ENCODE measurements around the gene NTN3. TPM values are rescaled to one million over a fixed set of nuclear protein-coding genes. Genes with fewer than 3 reads are reported as not detected.

NTN3 gene
- total RNA-seq, 1 donor from 2014 or later = 5.4 TPM

DNA sequence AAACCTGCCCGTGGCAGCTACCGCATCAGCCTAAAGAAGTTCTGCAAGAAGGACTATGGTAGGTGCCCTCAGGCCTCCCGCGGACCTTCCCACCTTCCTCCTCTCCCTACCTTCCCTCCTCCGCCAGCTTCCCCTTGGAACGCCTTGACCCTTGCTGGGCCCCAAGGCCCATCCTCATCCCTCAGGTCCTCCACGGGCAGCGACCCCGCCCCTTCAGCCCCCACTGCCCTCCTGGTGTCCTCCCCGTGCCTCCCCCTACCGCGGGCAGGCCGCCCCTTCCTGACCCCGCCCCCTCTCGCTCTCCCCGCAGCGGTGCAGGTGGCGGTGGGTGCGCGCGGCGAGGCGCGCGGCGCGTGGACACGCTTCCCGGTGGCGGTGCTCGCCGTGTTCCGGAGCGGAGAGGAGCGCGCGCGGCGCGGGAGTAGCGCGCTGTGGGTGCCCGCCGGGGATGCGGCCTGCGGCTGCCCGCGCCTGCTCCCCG is 2.4 kb downstream of the NTN3 start:
- Mint-ChIP-seq H3K36me3 (ENCODE audit: unreplicated experiment) (no peaks in the 10 kb centered on the region), H3K4me3 (ENCODE audit: unreplicated experiment) (peak overlapping the region; percentile 67), H3K27ac (ENCODE audit: unreplicated experiment) (no peak overlapping the region), H3K4me1 (ENCODE audit: low read depth, unreplicated experiment) (peaks cover 19% of the 10 kb centered on the region), H3K9me3 (ENCODE audit: unreplicated experiment) (peaks cover 10% of the 10 kb centered on the region), H3K27me3 (ENCODE audit: unreplicated experiment) (peaks cover 18% of the 10 kb centered on the region)
- no peak for DNase-seq
- TF ChIP-seq, protein P1, sequence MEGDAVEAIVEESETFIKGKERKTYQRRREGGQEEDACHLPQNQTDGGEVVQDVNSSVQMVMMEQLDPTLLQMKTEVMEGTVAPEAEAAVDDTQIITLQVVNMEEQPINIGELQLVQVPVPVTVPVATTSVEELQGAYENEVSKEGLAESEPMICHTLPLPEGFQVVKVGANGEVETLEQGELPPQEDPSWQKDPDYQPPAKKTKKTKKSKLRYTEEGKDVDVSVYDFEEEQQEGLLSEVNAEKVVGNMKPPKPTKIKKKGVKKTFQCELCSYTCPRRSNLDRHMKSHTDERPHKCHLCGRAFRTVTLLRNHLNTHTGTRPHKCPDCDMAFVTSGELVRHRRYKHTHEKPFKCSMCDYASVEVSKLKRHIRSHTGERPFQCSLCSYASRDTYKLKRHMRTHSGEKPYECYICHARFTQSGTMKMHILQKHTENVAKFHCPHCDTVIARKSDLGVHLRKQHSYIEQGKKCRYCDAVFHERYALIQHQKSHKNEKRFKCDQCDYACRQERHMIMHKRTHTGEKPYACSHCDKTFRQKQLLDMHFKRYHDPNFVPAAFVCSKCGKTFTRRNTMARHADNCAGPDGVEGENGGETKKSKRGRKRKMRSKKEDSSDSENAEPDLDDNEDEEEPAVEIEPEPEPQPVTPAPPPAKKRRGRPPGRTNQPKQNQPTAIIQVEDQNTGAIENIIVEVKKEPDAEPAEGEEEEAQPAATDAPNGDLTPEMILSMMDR (IDR thresholded peaks at IDR 0.05; ENCODE audit: partially characterized antibody, unreplicated experiment) = no peak

DNA sequence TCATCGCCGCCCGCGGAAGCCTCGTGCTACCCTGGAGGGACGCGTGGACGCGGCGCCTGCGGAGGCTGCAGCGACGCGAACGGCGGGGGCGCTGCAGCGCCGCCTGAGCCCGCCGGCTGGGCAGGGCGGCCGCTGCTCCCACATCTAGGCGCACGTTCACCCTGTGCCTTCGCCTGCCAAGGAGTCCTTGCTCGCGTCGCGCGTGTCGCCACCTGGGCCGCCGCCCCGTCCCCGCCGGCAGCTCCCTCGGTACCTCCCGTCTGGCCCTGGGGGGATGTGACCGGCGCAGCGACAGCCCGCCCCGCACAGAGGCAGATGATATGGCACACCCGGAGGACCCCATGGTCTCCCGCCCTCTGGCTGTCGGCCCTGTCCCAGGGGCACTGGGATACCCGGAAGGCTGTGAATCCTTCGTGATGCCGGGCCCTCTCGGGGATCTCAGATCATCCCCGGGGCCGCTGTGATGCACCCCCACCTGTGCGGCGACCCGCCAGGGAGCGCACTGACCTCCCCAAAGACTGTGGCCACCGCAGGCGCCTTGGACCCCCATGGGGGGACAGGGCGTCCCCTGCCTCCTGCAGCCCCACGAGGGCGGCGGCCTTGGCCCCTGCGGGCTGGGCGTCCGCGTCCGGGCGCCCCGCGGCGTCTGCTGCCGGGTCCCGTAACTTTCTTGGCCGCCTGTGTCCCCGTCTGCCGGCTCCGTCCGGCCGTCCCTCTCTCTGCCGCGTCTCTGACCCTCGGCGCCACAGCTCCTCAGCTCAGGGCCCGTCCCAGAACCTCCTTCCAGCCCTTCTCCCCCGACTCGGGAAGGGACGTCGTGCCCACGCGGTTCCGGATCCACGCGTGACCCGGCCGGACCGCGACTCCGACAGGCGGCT is 3.1 kb downstream of the NTN3 start:
- H3K9me3 Mint-ChIP-seq (ENCODE audit: unreplicated experiment) = peaks cover 12% of the 10 kb centered on the region

DNA sequence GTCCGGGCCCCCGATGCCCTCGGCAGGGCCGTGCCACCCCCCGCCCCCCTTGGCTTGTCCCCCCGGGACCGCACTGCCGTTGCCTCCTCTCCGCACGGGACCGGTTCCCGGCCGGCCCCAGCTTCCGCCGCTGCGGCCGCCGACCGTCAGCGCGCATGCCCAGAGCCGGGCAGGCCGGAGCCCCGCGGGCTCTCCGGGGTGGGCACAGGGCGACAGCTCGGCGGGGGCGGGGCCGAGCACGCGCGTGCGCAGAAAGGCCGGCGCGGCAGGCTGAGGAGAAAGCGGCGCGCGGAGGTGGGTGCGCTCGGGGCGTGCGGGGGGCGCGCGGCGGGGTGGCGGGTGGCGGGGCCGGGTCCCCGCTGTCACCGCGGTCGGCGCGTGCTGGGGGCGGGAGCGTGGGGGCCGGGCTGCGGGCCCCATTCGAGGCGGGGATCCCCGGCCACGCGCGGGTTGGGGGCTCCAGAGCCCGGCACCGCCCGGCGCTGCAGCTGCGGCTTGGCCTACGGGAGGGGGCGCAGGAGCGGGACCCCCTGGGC is 3.8 kb downstream of the NTN3 start, which contains the start of gene TBC1D24:
TBC1D24 (plus strand) TSS at position 251 of the 536 bp plus-strand sequence. CDS start 21,022 bp downstream, outside the sequence.
- Mint-ChIP-seq H3K4me3 (ENCODE audit: unreplicated experiment) (peak within 1 kb of the TSS; percentile 81), H3K36me3 (ENCODE audit: unreplicated experiment) (no peaks in the 10 kb centered on the region), H3K4me1 (ENCODE audit: low read depth, unreplicated experiment) (peaks cover 14% of the 10 kb centered on the region), H3K9me3 (ENCODE audit: unreplicated experiment) (peaks cover 12% of the 10 kb centered on the region), H3K27me3 (ENCODE audit: unreplicated experiment) (peaks cover 12% of the 10 kb centered on the region), H3K27ac (ENCODE audit: unreplicated experiment) (peak within 1 kb of the TSS; percentile 55)
- DNase-seq = peak; percentile 94
- TF ChIP-seq, protein P1 (IDR thresholded peaks at IDR 0.05; ENCODE audit: partially characterized antibody, unreplicated experiment) = no peak

More for the DNA sequence above, 3.1 kb downstream of the NTN3 start:
- H3K36me3 Mint-ChIP-seq (ENCODE audit: unreplicated experiment) = no peaks in the 10 kb centered on the region
- H3K27me3 Mint-ChIP-seq (ENCODE audit: unreplicated experiment) = peaks cover 15% of the 10 kb centered on the region
- H3K4me3 Mint-ChIP-seq (ENCODE audit: unreplicated experiment) = peak overlapping the region; percentile 71
- H3K27ac Mint-ChIP-seq (ENCODE audit: unreplicated experiment) = no peak overlapping the region
- H3K4me1 Mint-ChIP-seq (ENCODE audit: low read depth, unreplicated experiment) = peaks cover 19% of the 10 kb centered on the region
- peak; percentile 63 for DNase-seq
- TF ChIP-seq, protein P1 (IDR thresholded peaks at IDR 0.05; ENCODE audit: partially characterized antibody, unreplicated experiment) = peak; percentile 3

DNA sequence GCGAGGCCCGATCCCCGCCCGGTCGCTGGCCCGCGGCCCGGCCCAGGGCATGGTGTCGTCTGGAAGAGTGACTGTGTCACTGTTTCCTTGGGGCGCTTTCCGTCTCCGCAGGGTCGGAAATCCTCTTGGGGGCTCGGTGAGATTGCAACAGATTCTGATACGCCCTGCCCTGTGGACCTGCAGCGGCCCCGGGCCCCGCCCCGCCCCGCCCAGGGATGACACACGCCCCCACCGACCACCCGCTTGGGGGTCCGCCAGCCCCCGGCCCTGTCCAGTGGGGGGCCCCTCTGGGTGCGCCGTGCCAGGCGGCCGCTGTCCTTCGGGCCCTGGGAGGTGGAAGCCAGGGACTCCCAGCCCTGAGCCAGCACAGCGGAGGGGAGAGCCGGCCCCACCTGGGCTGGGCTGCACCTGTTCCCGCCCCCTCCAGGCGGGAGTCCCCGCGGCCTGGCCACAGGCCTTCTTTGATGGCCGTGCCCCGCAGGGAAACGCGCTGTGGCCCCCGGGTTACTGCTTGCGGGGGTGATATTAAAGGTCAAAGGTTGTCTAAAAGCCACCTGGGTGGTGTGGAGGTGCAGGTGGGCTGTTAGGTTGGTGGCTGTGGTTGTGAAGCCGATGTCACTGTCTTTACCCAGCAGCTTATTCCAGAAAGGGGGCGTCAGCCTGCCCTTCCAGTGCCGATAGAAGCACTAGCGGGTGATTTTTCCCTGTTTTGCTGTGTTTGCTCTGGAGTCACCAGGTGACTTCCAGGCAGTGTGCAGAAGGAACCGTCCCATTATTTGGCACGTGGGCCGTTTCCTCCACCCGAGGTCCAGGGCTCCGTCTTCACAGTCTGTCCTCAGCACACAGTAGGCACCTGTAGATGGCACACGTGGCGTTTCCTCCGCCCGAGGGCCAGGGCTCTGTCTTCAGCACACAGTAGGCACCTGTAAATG is 4.6 kb downstream of the NTN3 start:
- Mint-ChIP-seq H3K27me3 (ENCODE audit: unreplicated experiment) (peaks cover 11% of the 10 kb centered on the region), H3K9me3 (ENCODE audit: unreplicated experiment) (peaks cover 12% of the 10 kb centered on the region), H3K4me3 (ENCODE audit: unreplicated experiment) (peak overlapping the region; percentile 81), H3K4me1 (ENCODE audit: low read depth, unreplicated experiment) (peaks cover 10% of the 10 kb centered on the region), H3K36me3 (ENCODE audit: unreplicated experiment) (no peaks in the 10 kb centered on the region), H3K27ac (ENCODE audit: unreplicated experiment) (peak overlapping the region; percentile 55)
- peak; percentile 42 for DNase-seq
- TF ChIP-seq, protein P1 (IDR thresholded peaks at IDR 0.05; ENCODE audit: partially characterized antibody, unreplicated experiment) = no peak
